GM12878 (cell line): Measurements from ENCODE around the gene AGPAT2. TPM values are rescaled to one million over a fixed set of nuclear protein-coding genes. Genes with fewer than 3 reads are reported as not detected.

Experiments
- E2F8 ChIP-seq: fragments of 450-650 bp; IDR thresholded peaks from 2 replicates; pipeline ENCODE4 v1.6.1; 2018; ENCODE audit warnings: mild to moderate bottlenecking, low read depth, moderate library complexity; ENCODE audit not compliant: partially characterized antibody
- FOXK2 ChIP-seq: fragments of 450-650 bp; IDR thresholded peaks from 2 replicates; pipeline ENCODE4 v1.6.1; 2017; ENCODE audit warnings: mild to moderate bottlenecking, moderate library complexity
- JUNB ChIP-seq: IDR thresholded peaks from 2 replicates; pipeline ENCODE4 v1.6.1; 2016; ENCODE audit warnings: antibody characterized with exemption, mild to moderate bottlenecking
- KAT2A ChIP-seq: conservative IDR thresholded peaks from 2 replicates; pipeline ENCODE4 v1.6.1; 2011; ENCODE audit warnings: low read depth, low read length; ENCODE audit not compliant: control insufficient read depth
- POLR2A ChIP-seq: IDR thresholded peaks from 2 replicates; pipeline ENCODE4 v1.6.1; 2011; ENCODE audit warnings: low read depth, mild to moderate bottlenecking, low read length
- RELB ChIP-seq: fragments of 450-650 bp; IDR thresholded peaks from 2 replicates; pipeline ENCODE4 v1.6.1; 2017; ENCODE audit warnings: low read depth, mild to moderate bottlenecking, moderate library complexity
- RUNX3 ChIP-seq: IDR thresholded peaks from 2 replicates; pipeline ENCODE4 v1.6.1; 2012; ENCODE audit warnings: low read length, inconsistent platforms
- SIN3A ChIP-seq: IDR thresholded peaks from 2 replicates; pipeline ENCODE4 v1.6.1; 2012; ENCODE audit warnings: low read depth, low read length, improper control_type of control experiment
- SMC3 ChIP-seq: IDR thresholded peaks from 2 replicates; pipeline ENCODE4 v1.6.1; 2011; ENCODE audit warnings: low read length, improper control_type of control experiment, borderline replicate concordance
- STAT1 ChIP-seq: fragments of 450-650 bp; conservative IDR thresholded peaks from 2 replicates; pipeline ENCODE4 v1.6.1; 2014; ENCODE audit warnings: antibody characterized with exemption, mild to moderate bottlenecking
- ZBED1 ChIP-seq: IDR thresholded peaks from 2 replicates; pipeline ENCODE4 v1.6.1; 2016; ENCODE audit warnings: borderline replicate concordance
- polyA plus RNA-seq, 11 experiments: library from polyadenylated mRNA; depleted of rRNA in 4 of 11; unstranded in 6 of 11; stranded (reverse) in 5 of 11; fragments of >200 nt; fragmentation: Nextera tagmentation in 4 of 11; fragmentation: Illumina TruSeq in 1 of 11; extraction: Ambion mirVana in 4 of 11; extraction: Trizol in 1 of 11; gene quantifications; 1 replicate in 1 of 11; 2 replicates in 10 of 11; pipeline versions ENCODE4 v1.2.1 to v1.2.3, GENCODE V29; 2011 to 2016; ENCODE audit warnings: inconsistent platforms in 2 of 11, missing spikeins in 2 of 11, low read depth in 1 of 11
- total RNA-seq, 4 experiments: library from RNA; depleted of rRNA in 3 of 4; stranded (reverse); fragments of >200 nt in 3 of 4; fragmentation: Illumina TruSeq in 1 of 4; extraction: Trizol in 1 of 4; gene quantifications; 2 replicates each; pipeline versions ENCODE4 v1.2.1 to v1.2.3, GENCODE V29; 2013 to 2021

The AGPAT2 gene
- total and polyA plus RNA-seq, 10 of the 15 experiments (the other 5 are each of a cell fraction or from before 2014, with no cell fraction given), result 0.10 to 28.5 (median 18.2) TPM

- TF ChIP-seq E2F8 (no peak), FOXK2 (no peak), SIN3A (no peak), POLR2A (peak; percentile 55; the same call in 1 of the 2 replicates), STAT1 (no peak), KAT2A (no peak), RUNX3 (no peak), RELB (no peak), SMC3 (no peak), JUNB (no peak), ZBED1 (0 out of 2 replicates have a peak, but pooled peaks have one; percentile 26)
- TF ChIP-seq, all 136 proteins: peak for 2
These were observed 34.3 kb upstream of the AGPAT2 start (continued) for GRCh38 chr9:136721339-136722092.
